Measurements from ENCODE around the gene KRTAP4-1.
"Not testable (repeated sequence)": the region's sequence is repeated elsewhere in the genome, so short reads cannot be mapped to it uniquely, and the experiment has no call there.

Gene KRTAP4-1

DNA sequence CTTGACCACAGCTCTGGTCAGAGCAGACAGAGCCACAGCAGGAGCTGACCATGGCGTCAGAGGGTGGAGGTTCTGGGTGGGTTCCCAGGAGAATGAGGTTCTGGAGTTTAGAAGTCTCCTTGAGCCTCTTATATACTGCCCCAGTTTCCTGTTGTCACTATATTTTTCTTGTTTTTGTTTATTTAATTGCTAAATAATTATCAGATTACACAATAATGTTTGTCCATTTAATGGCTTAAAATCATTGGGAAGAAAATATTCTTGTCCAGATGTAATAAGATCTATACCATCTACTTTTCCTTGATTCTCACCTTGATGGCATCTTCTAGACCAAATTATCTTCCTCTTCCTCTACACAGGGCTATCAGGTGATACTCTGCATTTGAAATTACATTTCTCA lies 16.6 kb downstream of the KRTAP4-1 start, which contains the start of gene KRTAP4-3:
Gene KRTAP4-3 (minus strand): TSS at position 101 of the 400 bp plus-strand sequence. CDS start 49 bp downstream, at position 52.
- no peak for FAIRE-seq

DNA sequence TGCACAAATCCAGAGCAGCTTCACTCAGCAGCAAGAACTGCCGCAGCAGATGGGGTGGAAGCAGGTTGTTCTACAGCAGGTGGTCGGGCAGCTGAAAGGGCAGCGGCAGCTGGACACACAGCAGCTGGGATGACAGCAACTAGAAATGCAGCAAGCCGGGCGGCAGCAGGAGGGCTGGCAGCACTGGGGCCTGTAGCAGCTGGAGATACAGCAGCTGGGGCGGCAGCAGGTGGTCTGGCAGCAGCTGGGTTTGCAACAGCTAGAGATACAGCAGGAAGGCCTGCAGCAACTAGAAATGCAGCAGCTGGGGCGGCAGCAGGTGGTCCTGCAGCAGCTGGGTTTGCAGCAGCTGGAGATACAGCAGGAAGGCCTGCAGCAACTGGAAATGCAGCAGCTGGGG lies 17.1 kb downstream of the KRTAP4-1 start:
- no peak for FAIRE-seq

DNA sequence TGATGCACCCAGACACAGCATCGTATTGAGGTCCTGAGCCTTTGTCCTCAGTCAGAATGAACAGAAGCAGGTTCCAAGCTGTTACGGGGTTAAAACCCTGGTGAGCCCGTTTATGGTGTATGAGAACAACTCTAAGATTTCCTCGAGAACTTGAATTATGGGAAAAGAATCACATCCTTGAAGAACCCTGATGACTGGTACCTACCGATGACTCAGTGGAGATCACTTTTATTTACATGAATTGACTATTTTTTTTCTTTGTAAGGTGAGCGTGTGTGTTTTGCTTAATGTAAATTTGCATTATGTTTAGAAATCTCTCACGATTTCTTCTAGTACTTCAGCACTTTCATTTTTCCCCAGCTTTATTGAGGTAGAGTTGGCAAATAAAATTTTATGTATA lies 20.9 kb downstream of the KRTAP4-1 start:
- FAIRE-seq: no peak

DNA sequence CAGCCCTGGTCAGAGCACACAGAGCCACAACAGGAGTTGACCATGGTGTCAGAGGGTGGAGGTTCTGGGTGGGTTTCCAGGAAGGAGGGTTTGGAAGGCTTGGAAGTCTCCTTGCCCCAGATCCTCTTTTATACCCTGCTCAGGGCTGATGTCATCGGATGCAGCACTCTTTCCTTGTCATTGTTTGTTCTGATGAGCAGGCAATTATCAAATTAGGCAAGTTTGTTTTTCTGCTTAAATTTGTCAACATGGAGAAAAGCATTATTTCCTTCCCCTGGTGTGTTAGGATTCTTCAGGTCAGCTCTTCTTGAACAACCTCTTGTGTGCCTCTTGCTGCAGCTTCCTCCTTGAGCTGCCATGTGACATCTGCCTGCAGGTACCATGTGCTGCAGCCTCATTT lies 24.1 kb downstream of the KRTAP4-1 start, which contains the start of gene KRTAP4-4:
Gene KRTAP4-4 (minus strand): TSS at position 101 of the 400 bp plus-strand sequence. CDS start 57 bp downstream, at position 44.
- no peak for FAIRE-seq

DNA sequence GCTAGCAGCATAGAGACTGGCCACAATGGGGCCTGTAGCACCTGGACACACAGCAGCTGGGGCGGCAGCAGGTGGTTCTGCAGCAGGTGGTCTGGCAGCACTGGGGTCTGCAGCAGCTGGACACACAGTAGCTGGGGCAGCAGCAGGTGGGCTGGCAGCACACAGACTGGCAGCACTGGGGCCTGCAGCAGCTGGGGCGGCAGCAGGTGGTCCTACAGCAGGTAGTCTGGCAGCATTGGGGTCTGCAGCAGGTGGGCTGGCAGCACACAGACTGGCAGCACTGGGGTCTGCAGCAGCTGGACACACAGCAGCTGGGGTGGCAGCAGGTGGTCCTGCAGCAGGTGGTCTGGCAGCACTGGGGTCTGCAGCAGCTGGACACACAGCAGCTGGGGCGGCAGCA lies 24.5 kb downstream of the KRTAP4-1 start:
- FAIRE-seq: not testable (repeated sequence)

DNA sequence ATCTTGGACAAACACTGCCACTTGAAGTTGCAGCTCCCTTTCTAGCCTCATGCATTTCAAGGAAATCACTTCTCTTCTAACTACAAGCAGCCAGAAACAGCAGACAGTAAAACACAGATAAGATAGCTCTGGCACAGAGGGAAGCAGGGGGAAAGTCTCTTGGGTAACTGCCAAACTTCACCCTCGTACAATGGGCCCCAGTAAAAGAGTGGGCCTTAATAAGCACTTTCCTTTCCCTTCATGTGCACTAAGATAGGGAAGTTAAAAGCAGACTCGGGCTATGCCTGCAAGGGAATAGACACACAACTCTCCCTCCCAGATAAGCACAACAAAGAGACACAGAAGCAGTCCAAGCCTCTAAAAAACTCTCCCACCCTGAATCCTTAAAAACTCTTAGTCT lies 30.9 kb downstream of the KRTAP4-1 start:
- FAIRE-seq: no peak

DNA sequence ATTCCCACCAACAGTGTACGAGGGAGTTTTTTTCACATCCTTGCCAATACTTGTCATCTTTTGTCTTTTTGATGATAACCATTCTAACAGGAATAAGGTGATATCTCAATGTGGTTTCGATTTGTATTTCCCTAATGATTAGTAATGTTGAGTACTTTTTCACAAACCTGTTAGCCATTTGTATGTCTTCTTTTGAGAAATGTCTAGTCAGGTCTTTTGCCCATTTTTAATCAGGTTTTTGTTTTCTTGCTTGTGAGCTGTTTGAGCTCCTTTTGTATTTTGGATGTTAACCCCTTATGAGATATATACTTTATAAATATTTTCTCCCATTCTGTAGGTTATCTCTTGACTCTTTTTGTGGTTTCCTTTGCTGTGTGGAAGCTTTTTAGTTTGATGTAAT lies 33.2 kb downstream of the KRTAP4-1 start:
- no peak for FAIRE-seq

DNA sequence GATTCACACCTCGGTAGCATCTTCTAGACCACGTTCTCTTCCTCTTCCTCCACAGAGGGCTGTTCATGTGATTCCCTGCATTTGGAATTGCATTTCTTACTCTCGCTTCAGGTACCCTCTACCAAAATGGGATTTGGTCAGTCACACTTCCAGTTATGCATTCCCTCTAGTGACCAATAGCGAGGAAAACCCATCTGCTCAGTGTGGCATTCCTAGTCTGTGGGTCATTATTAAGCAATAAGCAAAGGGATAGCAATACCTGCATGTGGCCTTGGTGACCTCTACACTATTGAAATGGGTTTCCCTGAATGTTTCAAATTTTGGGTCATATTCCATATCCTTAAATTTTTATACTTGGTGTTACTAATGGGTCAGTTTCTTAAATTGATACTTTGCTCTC lies 34.7 kb downstream of the KRTAP4-1 start:
- no peak for FAIRE-seq

DNA sequence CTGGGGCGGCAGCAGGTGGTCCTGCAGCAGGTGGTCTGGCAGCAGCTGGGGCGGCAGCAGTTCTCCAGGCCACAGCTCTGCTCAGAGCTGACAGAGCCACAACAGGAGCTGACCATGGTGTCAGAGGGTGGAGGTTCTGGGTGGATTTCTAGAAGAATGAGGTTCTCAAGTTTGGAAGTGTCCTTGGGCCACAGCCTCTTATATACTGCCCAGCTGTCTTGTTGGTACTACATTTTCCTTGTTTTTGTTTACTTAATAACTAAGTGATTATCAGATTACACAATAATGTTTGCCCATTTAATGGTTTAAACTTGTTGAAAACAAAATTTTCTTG lies 35.1 kb downstream of the KRTAP4-1 start, which contains the start of gene KRTAP4-5:
Gene KRTAP4-5 (minus strand): TSS at position 174 of the 334 bp plus-strand sequence. CDS start 58 bp downstream, at position 116.
- no peak for FAIRE-seq

DNA sequence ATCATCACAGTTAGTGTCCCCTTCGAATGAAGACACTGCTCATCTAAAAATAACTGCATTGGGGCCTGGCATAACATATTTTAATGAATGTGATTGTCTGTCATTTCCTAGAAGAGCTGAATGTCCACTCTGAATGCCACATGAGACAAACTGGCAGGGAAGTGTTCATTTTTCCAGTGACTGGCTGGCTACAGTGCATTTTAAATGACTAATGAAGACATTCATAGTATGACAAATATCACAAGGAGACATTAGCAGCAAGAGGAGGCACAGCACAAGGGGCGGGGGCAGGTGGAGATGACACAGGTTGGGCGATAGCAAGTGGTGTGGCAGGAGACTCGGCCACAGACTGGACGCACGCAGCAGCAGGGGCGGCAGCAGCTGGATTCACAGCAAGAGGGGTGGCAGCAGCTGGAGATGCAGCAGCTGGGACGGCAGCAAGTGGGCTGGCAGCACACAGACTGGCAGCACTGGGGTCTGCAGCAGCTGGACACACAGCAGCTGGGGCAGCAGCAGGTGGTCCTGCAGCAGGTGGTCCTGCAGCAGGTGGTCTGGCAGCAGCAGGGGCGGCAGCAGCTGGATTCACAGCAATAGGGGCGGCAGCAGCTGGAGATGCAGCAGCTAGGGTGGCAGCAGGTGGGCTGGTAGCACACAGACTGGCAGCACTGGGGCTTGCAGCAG lies 35.6 kb downstream of the KRTAP4-1 start:
- not testable (repeated sequence) for FAIRE-seq

DNA sequence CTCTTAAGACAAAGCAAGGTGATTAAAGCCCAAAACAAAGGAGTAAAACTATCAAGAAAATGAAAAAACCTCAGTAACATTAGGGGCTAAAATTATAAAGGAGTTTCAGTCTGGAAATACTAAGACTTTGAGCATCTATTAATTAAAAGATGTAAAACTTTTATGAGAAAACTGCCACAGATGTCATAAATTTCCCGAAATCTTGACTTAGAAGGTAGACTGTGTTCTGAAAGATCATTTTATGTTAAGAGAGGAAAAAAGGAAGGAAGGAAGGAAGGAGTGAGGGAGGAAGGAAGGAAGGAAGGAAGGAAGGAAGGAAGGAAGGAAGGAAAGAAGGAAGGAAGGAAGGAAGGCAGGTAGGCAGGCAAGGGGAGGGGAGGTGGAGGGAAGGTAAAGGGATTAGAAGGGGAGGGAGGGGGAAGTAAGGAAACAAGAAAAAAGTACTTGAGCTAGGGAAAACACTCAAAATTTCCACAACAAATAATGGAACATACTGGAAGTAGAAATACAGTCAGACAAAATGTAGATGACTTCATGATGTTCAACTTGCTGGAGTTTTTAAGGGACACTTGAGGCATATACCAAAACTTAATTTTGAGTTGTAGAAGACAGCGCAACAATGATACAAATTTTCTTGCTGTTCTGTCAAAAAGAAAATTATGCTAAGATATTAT lies 37.0 kb downstream of the KRTAP4-1 start:
- no peak for FAIRE-seq

DNA sequence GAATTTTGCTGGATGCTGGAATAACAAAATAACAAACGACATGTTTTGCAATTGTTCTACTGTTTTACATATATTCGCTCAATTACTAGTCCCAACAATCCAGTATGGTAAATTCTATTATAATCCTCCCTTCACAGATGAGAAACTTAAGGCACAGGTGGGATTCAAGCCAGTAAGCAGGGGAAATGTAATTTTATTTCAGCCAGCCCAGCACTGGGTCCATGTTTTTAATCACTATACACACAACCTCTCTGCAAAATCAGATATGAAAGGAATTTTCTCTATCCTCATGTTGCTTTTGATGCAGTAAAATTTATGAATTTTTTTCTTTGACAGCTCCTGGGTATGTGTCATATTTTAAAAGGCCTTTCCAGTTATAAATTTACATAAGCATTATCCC lies 39.5 kb downstream of the KRTAP4-1 start:
- no peak for FAIRE-seq

DNA sequence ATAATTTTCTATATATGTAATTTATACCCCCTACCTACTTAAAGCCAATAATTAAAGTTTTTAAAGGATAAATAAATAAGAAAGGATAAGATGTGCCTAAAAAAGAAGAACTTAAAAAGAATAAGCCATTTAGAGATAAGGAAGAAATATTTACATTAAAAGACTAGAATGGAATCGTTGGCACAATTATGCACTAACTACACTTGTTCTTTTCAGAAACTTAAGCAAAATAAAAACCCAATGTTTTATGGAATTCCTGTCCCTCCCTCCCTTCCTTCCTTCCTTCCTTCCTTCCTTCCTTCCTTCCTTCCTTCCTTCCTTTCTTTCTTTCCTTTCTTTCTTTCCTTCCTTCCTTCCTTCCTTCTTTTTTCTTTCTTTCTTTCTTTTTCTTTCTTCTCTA lies 39.9 kb downstream of the KRTAP4-1 start:
- FAIRE-seq: no peak

DNA sequence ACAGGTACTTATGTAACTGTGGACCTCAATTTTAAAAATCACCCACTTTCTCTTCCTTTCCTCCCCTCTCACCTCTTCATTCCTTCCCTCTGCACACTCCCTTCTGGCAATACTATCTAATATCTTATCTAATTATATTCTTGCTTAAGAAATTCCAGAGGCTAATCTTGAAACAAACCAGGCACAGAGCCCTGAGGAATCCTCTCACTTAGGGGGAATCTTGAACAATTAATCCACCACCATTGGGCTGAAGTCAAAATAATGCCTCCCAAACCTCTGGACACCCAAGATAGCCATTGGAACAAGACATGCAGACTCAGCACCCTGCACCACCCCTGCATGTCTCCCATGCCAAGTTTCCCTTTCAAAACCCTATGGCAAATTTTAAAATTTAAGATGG lies 43.4 kb downstream of the KRTAP4-1 start:
- no peak for FAIRE-seq

DNA sequence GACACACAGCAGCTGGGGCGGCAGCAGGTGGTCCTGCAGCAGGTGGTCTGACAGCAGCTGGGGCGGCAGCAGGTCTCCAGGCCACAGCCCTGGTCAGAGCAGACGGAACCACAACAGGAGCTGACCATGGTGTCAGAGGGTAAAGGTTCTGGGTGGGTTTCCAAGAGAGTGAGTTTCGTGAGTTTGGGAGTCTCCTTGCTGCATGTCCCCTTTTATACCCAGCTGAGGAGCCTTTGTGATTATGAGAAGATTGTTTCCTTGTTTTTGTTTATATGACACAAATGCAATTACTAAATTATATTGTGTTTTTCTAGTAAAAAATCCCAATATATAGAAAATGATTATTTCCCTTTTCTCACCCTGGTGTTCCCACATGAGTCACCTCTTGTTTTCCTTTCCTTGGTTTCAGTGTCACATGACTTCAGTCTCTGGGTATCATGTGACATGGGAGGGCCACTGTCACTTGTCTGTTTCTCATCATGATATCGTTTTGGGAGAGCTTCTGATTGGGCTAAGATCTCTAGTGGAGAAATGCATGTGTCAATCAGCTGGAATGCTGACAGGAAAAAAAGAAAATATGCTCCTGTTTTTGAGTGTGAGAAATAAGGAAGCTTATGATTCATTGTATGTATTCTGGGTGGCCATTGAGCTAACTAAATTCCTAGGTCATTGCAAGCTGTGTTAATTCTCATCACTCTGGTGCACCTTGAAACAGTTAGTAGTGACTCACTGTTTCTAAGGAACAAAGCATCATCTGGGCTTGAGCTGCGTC lies 44.2 kb downstream of the KRTAP4-1 start, which contains the start of gene KRTAP4-6:
Gene KRTAP4-6 (minus strand): TSS at position 185 of the 772 bp plus-strand sequence. CDS start 57 bp downstream, at position 128.
- no peak for FAIRE-seq

DNA sequence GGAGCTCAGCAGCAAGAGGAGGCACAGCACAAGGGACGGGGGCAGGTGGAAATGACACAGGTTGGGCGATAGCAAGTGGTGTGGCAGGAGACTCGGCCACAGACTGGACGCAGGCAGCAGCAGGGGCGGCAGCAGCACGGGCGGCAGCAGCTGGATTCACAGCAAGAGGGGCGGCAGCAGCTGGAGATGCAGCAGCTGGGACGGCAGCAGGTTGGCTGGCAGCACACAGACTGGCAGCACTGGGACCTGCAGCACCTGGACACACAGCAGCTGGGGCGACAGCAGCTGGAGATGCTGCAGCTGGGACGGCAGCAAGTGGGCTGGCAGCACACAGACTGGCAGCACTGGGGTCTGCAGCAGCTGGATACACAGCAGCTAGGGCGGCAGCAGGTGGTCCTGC lies 44.8 kb downstream of the KRTAP4-1 start:
- FAIRE-seq: not testable (repeated sequence)

All from endometrium (tissue), 2 donors.